ENCODE data around the gene WSB1.

DNA sequence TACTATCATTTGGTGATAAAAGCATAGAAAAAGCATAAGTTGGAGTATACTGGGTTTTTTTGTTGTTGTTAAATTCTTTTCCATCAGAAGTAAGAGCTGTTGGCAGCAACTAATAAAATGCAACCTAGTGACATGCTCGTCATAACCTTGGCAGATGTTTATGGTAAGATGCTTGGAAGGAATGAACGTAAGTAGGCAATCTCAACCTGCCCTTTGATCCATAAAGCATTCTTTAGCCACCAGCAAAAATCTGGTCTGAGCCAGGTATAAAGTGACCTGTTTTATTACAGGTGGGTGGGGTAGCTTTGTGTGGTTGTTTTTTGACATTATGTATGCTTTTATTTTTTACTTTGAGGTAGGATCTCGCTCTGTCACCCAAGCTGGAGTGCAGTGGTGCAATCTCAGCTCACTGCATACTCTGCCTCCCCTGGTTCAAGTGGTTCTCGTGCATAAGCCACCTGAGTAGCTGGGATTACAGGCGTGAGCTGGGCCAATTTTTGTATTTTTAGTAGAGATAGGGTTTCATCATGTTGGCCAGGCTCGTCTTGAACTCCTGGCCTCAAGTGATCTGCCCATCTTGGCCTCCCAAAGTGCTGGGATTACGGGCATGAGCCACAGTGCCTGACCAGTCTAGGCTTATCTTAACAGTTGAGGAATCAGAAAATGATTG lies 22.0 kb downstream of the WSB1 start:
- TF ChIP-seq, protein P1, sequence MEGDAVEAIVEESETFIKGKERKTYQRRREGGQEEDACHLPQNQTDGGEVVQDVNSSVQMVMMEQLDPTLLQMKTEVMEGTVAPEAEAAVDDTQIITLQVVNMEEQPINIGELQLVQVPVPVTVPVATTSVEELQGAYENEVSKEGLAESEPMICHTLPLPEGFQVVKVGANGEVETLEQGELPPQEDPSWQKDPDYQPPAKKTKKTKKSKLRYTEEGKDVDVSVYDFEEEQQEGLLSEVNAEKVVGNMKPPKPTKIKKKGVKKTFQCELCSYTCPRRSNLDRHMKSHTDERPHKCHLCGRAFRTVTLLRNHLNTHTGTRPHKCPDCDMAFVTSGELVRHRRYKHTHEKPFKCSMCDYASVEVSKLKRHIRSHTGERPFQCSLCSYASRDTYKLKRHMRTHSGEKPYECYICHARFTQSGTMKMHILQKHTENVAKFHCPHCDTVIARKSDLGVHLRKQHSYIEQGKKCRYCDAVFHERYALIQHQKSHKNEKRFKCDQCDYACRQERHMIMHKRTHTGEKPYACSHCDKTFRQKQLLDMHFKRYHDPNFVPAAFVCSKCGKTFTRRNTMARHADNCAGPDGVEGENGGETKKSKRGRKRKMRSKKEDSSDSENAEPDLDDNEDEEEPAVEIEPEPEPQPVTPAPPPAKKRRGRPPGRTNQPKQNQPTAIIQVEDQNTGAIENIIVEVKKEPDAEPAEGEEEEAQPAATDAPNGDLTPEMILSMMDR (IDR thresholded peaks at IDR 0.05 in 8 of 11, conservative IDR thresholded peaks at IDR 0.05 in 3 of 11) = no peak
- TF ChIP-seq POLR2A (IDR thresholded peaks at IDR 0.05) = no peak

Data from spleen (tissue), 7 donors.